Head of caudate nucleus (tissue), 42 donors: ENCODE data around the gene PLET1.

Source experiments
- DNase-seq, 42 donors: peaks; one replicate each; pipeline versions ENCODE4 v3.0.0 to v3.0.0-alpha.2; 2020 to 2021; ENCODE audit warnings: mixed read lengths in 7 of 42
- intact Hi-C: fragments of 100-400 bp; cut with DNase I; formaldehyde crosslinking; loops from one replicate; pipeline ENCODE4 v1.15.0; 2022

Gene PLET1

DNA sequence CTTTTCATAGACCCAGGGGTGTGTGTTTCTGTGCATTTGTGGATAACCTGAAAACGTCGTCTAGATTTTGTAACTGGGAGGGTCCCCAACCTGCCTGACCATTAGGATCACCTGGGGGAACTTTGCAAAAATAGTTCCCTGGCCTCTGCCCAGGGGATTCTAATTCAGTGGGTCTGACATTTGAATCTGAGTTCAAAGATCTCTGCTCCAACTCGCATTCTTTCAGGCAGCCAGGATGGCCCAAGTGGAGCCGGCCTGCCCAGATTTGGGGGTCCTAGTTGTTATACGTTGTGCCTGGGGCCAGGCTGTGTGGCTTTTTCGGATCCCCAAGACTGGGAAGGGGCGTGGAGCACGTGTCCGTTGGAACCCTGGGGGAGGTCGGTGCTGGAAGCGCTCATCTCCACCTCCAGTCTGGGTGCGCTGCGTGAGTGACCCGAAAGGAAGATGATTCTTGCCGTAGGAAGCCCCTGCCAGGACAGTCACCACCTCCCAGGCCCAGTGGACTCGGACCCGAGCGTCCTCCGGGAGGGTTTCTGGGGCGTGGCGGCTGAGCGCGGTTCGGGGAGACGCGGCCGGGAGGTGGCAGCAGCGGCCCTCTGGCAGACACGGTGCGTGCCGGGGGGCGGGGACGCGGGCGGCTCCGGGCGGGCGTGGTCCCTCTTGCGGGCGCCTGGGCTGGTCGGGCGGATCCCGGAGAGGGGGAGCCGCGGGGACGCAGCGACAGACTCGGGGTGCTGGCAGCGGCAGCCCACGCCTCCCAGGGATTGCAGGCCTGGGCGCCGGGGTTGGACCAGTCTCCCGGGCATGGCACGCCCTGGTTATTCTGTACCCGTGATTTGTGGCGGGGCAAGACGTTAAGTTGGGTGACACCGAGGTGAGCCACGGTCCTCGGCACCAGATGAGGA, 29.2 kb upstream of the PLET1 start:
- DNase-seq = peak; percentile 68 to 95 (median 89)
- intact Hi-C loops = loop anchor here (2.0 to 5.0 kb wide), 2 partner anchors 265 to 1002 kb away; no protein-coding TSS in a partner anchor

GRCh38 chr11:112288021-112288420, 27.4 kb upstream of the PLET1 start:
- intact Hi-C loops = loop anchor here (5.0 kb wide), 1 partner anchor 1004 kb away; no protein-coding TSS in a partner anchor
- DNase-seq = peak in 1 of 42 donors; percentile 25

GRCh38 chr11:112285841-112286311, 25.2 kb upstream of the PLET1 start:
- no peak for DNase-seq
- intact Hi-C loops = loop anchor here (5.0 kb wide), 1 partner anchor 1006 kb away; no protein-coding TSS in a partner anchor

DNA sequence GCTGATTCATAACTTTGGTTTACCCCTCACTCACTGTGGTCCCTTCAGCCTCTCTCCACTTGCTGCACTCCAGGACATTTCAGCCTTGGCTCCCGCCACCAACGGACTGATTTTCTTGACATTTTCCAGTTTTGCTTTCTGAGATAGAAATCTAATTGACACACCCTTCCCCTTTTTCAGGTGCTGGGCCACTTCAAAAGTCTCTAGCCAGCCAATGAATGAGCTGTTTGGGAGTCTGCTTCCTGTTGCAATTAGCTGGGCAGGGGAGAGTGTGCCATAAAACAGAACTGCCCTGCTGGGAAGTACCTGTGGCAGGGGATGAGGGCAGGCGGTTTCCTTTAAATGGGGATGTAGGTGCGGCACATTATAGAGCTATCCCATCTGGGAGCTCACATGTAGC, 21.1 kb upstream of the PLET1 start:
- no peak for DNase-seq
- intact Hi-C loops = loop anchor here (2.0 kb wide), 1 partner anchor 55 kb away; the partner anchor contains the start of gene PTS

GRCh38 chr11:112280268-112281126, 19.8 kb upstream of the PLET1 start:
- intact Hi-C loops = loop anchor here (2.0 kb wide), 1 partner anchor 54 kb away; the partner anchor contains the start of gene PTS
- peak; percentile 40 to 92 (median 74) for DNase-seq

DNA sequence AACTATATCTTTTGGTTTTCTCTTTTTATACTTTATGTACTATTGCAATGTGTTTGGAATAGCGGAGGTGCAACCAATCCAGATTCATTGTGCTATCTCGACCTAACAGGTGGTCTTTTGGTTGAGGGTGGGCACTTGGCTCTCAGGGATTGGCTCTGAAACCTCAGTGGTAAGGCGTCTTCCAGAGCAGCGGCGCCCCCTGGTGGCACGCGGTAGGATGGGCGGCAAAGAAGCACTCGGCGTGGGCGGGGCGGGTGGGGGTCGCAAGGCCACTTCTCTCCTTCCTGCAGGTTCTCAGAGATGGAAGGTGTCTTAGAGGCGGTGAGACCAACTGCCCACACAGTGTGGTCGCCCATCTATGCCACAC, 19.2 kb upstream of the PLET1 start:
- intact Hi-C loops = loop anchor here (2.0 to 5.0 kb wide), 2 partner anchors 53 to 63 kb away; partner anchors contain the start of gene PTS
- DNase-seq = peak; percentile 49 to 91 (median 78)

DNA sequence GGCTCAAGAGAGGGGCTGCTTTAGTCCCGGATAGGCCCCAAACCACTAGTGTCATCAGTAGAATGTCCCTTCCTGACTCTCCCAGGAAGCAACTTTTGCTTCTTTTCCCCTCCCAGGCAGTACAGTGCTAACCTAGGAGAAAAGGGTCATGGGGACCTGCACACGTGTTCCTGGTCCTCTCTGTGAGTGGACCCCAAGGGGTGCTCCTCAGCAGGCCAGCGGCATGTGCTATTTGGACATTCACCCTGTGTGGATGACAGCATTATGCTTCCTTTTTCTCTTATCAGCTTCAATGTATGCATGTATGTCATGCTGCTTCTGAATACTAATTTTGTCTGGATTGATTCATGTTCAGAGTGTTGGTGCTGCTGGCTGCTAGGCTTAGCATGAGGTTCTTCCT, 18.1 kb upstream of the PLET1 start:
- intact Hi-C loops = loop anchor here (5.0 kb wide), 1 partner anchor 62 kb away; no protein-coding TSS in a partner anchor
- no peak for DNase-seq

- intact Hi-C loops = loop anchor here (5.0 kb wide), 1 partner anchor 61 kb away; no protein-coding TSS in a partner anchor
Measured at GRCh38 chr11:112277941-112278340, 17.3 kb upstream of the PLET1 start.

DNA sequence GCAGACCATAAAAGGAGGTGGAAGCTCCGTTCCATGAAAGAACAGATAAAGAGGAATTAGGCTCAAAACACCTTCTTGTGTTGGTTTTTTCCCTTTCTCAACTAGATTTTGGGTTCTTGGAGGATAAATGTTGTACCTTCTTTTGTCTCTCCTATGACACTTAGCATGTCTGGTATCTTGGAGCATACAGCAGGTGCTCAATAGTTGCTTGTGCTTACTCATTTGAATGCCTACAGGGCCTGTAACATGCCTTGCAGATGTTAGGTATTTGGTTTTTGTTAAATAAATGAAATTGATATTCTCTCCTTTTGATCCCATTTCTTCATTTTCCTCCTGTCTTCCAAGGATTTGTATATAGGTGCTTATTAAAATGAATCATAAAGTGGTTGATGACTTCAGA, 16.4 kb upstream of the PLET1 start:
- DNase-seq = no peak
- intact Hi-C loops = loop anchor here (5.0 kb wide), 1 partner anchor 60 kb away; no protein-coding TSS in a partner anchor

More at GRCh38 chr11:112277941-112278340, 17.3 kb upstream of the PLET1 start:
- no peak for DNase-seq

DNA sequence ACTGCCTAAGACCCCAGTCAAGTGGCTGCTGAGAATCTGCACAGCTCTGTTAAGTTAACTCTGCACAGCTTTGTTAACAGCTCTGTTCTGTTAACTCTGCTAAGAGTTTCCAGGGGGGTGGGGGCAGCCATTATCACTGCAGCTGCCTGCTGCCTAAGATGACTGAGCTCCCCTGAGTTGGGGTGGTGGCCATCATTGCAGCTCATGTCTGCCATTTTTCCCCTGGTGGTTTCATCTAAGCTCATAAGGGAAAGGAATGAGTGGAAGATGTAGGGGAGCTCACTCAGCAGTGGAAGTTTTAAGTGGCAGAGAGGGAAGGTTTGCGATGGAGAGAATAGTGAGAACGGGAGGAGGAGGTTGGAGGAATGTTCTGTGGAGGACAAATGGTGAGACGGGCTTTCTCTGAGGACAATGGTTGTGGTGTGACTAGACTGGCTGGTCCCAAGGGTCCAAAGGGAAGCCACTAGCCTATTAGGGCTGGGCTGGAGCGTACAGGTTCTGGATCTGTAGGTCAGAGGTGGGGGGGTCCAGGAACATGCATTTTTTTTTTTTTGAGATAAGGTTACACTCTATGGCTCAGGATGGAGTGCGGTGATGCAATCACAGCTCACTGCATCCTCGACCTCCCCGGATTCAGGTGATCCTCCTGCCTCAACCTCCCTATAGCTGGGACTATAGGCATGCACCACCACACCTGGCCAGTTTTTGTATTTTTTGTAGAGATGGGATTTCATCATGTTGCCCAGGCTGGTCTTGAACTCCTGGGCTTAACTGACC, 13.5 kb upstream of the PLET1 start:
- no peak for DNase-seq
- intact Hi-C loops = no loop called here

GRCh38 chr11:112273066-112273465, 12.4 kb upstream of the PLET1 start:
- intact Hi-C loops = no loop called here

DNA sequence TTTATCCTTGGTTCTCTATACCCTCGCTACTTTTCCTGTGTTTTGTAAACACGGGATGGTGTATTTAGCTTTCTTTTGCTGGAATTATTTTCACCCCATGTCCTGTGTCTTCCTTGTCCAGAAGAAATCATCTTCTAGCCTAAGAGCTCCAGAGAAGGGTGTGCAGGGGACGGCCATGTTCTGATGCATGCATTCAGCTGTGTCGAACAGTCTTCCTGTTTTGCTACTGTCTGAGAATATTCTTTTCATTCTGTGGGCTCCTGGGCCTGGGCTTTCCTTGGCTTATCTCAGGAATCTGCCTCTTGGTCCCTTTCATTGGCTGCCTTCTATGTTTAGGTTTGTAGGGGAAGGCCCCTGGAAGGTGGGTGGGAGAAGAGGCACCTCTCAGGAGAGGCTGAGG, 10.6 kb upstream of the PLET1 start:
- no peak for DNase-seq
- intact Hi-C loops = no loop called here

More at GRCh38 chr11:112273066-112273465, 12.4 kb upstream of the PLET1 start:
- DNase-seq = no peak

DNA sequence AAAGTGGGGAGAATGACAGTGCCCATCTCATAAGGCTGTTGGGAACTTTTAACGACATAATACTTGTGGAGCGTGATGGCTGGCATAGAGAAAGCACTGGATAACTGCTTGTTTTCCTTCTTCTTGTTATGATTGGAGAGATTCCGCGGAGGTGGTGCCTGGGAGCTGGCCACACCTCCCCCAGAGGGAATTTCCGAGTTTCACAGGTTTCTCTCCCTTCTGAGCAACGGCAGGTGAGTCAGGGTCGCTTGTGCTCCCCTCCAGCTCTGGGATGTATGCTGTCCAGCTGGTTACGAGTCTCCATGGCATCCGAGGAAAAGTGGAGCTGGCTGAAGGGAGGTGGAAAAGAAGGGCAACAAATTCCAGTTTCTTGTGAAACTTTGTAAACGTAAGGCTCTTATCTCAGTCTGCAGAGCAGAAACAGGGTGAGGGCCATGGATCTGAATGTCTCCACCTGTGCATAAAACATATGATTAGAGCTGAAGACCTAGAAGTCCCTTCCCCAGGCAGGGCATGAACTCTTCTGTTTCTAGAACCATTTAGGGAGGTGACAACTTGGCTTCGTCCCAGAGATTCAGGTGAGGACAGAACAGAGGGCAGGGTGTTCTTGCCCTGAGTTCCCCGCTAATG, 10.0 kb upstream of the PLET1 start:
- no peak for DNase-seq
- intact Hi-C loops = no loop called here

DNA sequence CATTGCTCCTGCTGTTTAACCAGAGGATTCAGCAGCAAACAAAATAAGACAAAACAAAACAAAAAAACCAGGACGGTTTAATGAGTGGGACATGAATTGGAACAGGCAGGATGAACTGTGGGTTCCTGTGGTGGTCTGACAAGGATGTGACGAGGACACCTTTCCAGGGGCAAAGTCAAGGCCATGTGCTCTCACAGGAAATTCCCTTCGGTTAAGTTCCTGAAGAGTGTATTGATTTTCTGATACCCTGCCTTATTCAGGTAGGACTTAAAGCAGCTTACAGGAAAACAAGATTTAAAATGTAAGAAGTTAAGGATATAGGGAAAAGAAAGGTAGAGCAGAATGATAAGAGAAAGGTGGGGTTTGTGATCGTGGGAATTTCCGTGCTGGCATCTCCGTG, 8.5 kb upstream of the PLET1 start:
- peak in 1 of 42 donors; percentile 8 for DNase-seq
- intact Hi-C loops = no loop called here

DNA sequence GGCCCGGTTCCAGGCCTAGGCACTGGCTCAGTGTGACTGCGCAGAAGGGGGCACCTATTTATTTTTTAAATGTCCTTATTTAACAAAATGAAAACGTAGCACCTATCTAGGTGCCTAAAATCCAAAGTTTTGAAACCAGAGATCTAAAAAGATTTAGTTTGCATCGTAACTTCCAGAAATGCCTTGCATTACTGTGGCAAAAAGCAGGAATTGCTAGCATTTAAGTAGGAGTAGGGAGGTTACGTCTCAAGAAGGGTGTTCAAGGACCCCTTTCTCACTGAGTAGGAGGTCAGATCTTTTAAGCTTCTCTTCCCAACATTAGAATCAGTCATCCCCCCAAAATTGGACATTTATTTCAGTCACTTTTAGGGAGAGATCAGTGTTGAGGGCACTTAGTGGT, 7.7 kb upstream of the PLET1 start:
- DNase-seq = peak in 1 of 42 donors; percentile 0
- intact Hi-C loops = no loop called here

GRCh38 chr11:112267188-112267591, 6.5 kb upstream of the PLET1 start:
- peak in 1 of 42 donors; percentile 5 for DNase-seq
- intact Hi-C loops = no loop called here

GRCh38 chr11:112266410-112266778, 5.7 kb upstream of the PLET1 start:
- intact Hi-C loops = no loop called here
- peak in 1 of 42 donors; percentile 25 for DNase-seq
